Measurements from ENCODE around the gene TM4SF1. TPM values are rescaled to one million over a fixed set of nuclear protein-coding genes. Genes with fewer than 3 reads are reported as not detected.

The TM4SF1 gene, protein sequence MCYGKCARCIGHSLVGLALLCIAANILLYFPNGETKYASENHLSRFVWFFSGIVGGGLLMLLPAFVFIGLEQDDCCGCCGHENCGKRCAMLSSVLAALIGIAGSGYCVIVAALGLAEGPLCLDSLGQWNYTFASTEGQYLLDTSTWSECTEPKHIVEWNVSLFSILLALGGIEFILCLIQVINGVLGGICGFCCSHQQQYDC
- 100 to 1,000 TPM in 6 of 7 donors, 10 to 100 TPM in 1; 65.6 to 260 (median 182) TPM for total RNA-seq
- 10 to 100 TPM; 31.0 to 75.3 (median 56.8) TPM for polyA plus RNA-seq
- long read RNA-seq, donor 1, transcript TM4SF1-201 (5 exons, 1,771 nt) = major isoform, 92 of 99 reads
- long read RNA-seq, donor 1, partial matches to known transcripts = 7 of 99 reads
- long read RNA-seq, donor 1, other reads (novel, unspliced or antisense) = 0 of 99 reads
- long read RNA-seq, donor 2, transcript TM4SF1-201 (5 exons, 1,771 nt) = major isoform, 74 of 79 reads
- long read RNA-seq, donor 2, partial matches to known transcripts = 5 of 79 reads
- long read RNA-seq, donor 2, other reads (novel, unspliced or antisense) = 0 of 79 reads

DNA sequence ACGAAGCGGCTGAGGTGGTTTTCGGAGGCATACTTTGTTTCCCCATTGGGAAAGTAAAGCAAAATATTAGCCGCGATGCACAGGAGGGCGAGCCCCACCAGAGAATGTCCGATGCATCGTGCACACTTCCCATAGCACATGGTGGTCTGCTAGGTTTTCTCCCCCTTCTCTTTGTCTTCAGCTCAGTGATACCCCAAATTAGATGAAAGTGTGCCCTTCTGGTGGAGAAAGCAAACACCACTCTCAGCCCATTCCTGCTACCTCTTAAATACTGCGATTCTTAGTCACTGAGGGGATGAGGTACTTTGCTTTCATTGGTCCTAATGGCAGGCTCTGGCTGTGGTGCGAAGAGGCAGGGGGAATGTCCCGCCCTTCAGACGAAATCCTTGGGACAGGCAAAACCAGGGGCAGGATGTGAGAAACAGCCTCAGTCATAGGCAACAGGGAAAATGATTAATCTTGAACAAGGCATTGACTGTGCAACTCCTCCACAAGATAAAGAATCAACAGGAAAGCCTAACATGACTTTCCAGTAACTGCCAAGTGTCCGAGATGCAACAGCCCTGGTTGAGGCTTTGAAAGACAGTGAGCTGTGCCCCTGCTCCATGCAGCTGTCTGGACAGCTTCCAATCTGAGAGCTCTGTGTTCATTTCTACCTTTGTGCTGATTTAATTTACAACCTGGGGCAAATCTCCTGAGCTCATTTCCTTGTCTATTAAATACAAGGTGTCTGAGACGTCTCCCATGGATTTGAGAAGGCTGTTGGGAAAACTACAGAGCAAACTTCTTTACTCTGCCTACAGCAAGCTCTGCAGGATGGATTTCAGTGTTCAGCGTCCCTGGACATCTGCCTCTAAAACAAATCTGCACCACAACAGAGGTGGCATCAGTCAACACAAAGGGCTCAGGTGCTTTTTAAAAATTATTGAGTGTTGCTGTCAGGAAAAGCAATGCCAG lies at the start of gene TM4SF1:
TM4SF1 (minus strand) TSS at position 242 of the 957 bp plus-strand sequence; CDS start at position 140, 102 bp downstream.
- TF ChIP-seq POLR2A (IDR thresholded peaks at IDR 0.05) (peak in 2 of 3 donors; percentile 77 to 93), POLR2AphosphoS5 (IDR thresholded peaks at IDR 0.05) (peak; percentile 13 to 93 (median 76))
- TF ChIP-seq, protein P1, sequence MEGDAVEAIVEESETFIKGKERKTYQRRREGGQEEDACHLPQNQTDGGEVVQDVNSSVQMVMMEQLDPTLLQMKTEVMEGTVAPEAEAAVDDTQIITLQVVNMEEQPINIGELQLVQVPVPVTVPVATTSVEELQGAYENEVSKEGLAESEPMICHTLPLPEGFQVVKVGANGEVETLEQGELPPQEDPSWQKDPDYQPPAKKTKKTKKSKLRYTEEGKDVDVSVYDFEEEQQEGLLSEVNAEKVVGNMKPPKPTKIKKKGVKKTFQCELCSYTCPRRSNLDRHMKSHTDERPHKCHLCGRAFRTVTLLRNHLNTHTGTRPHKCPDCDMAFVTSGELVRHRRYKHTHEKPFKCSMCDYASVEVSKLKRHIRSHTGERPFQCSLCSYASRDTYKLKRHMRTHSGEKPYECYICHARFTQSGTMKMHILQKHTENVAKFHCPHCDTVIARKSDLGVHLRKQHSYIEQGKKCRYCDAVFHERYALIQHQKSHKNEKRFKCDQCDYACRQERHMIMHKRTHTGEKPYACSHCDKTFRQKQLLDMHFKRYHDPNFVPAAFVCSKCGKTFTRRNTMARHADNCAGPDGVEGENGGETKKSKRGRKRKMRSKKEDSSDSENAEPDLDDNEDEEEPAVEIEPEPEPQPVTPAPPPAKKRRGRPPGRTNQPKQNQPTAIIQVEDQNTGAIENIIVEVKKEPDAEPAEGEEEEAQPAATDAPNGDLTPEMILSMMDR (IDR thresholded peaks at IDR 0.05 in 8 of 11, conservative IDR thresholded peaks at IDR 0.05 in 3 of 11) = peak in 1 of 11 experiments; percentile 10
- intact Hi-C loops (cut with DNase I; ENCODE audit: low total_unique reads) = no loop called here
- H3K4me1 ChIP-seq = peaks cover 0 to 47% (median 18%) of the 10 kb centered on the region in 6 donors
- 39 to 44% (median 42%) methylated on average over 15 of the region's 15 CpGs for WGBS, 5 donors
- H3K27me3 ChIP-seq (replicated peaks in 1 of 7) = peaks cover 0 to 7% (median 0%) of the 10 kb centered on the region in 7 donors
- H3K27ac ChIP-seq = peak within 1 kb of the TSS; percentile 50 to 88 (median 78)
- H3K36me3 ChIP-seq = peaks cover 0 to 18% (median 0%) of the 10 kb centered on the region in 6 donors
- peak within 1 kb of the TSS; percentile 6 to 68 (median 40) for H3K4me3 ChIP-seq
- H3K9me3 ChIP-seq = no peaks in the 10 kb centered on the region
- DNase-seq = no peak

DNA sequence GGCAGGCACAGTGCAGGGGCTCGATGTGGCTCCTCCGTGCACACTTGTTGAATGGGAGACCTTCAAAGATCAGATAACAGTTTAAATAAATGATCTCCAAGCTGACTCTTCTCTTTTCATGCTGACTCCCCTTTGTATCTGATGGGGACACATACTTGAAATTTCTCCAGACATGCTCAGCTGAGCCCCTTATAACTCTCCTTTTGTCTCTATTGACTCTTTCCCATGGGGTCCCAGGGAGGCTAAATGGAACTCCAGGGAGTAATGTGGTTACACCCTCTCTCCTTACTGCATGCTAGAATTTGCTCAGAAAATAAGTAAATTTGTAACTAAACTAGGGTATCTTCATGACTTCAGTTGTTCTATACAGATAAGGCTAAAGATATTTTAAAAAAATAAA lies 48.9 kb upstream of the TM4SF1 start:
- no peak for TF ChIP-seq POLR2A (IDR thresholded peaks at IDR 0.05)
- TF ChIP-seq, protein P1 (IDR thresholded peaks at IDR 0.05 in 8 of 11, conservative IDR thresholded peaks at IDR 0.05 in 3 of 11) = no peak
- no peak for TF ChIP-seq POLR2AphosphoS5 (IDR thresholded peaks at IDR 0.05)
- H3K9me3 ChIP-seq = no peaks in the 10 kb centered on the region
- intact Hi-C loops (cut with DNase I; ENCODE audit: low total_unique reads) = no loop called here
- H3K27ac ChIP-seq = no peak overlapping the region
- no peaks in the 10 kb centered on the region for H3K27me3 ChIP-seq (replicated peaks in 1 of 7)
- no peak overlapping the region for H3K4me3 ChIP-seq
- WGBS, 5 donors = 57 to 89% (median 76%) methylated on average over 2 of the region's 2 CpGs
- no peaks in the 10 kb centered on the region for H3K36me3 ChIP-seq
- no peak for DNase-seq
- peaks cover 0 to 24% (median 11%) of the 10 kb centered on the region in 6 donors for H3K4me1 ChIP-seq

DNA sequence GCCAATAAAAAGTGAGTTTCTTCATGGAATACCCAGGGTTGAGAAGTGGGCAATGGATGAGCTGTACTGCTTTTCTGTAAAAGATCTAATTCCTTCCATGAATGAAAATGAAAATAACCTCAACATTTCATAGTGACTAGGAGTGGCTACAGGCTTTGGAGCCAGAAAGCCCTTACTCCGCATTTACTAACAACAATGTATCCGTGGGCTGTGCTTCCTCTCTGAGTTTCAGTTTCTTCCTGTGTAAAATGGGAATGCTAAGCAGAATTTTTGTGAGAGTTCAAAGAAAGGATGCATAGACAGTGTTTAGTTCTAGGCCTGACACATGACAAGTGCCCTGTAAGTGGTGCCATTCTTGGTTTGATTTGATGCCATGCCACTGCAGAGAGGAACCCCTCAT lies 47.5 kb upstream of the TM4SF1 start:
- Histone ChIP-seq H3K9me3 (no peaks in the 10 kb centered on the region), H3K27ac (peak overlapping the region in 7 of 8 donors; percentile 37 to 75 (median 44)), H3K36me3 (no peaks in the 10 kb centered on the region), H3K4me1 (peaks cover 0 to 24% (median 11%) of the 10 kb centered on the region in 6 donors), H3K27me3 (replicated peaks in 1 of 7) (no peaks in the 10 kb centered on the region), H3K4me3 (no peak overlapping the region)
- 41 to 68% (median 49%) methylated on average over 2 of the region's 2 CpGs for WGBS, 5 donors
- TF ChIP-seq, protein P1 (IDR thresholded peaks at IDR 0.05 in 8 of 11, conservative IDR thresholded peaks at IDR 0.05 in 3 of 11) = no peak
- peak in 1 of 3 donors; percentile 10 for TF ChIP-seq POLR2AphosphoS5 (IDR thresholded peaks at IDR 0.05)
- no peak for DNase-seq
- intact Hi-C loops (cut with DNase I; ENCODE audit: low total_unique reads) = no loop called here

Measured in spleen (tissue), 13 donors.